ENCODE data around the gene PRSS33. TPM values are rescaled to one million over a fixed set of nuclear protein-coding genes. Genes with fewer than 3 reads are reported as not detected.

The PRSS33 gene
- polyA plus RNA-seq, 1 of the 3 experiments (the other 2 are of a cell fraction): not detected

GRCh38 chr16:2817340-2818271 lies 30.2 kb upstream of the PRSS33 start:
- H3K27me3 ChIP-seq (ENCODE audit: insufficient read depth): no peaks in the 10 kb centered on the region
- CTCF ChIA-PET: interaction anchor here (1.0 kb wide), 1 partner anchor 22 kb away, joined by 3 read pairs; no protein-coding TSS in a partner anchor

GRCh38 chr16:2816751-2817339 lies 29.5 kb upstream of the PRSS33 start, which contains the start of gene PRSS21:
TSS of gene PRSS21 (plus strand) at chr16:2817237. CDS start at chr16:2817269, 32 bp downstream.
- Histone ChIP-seq H4K20me1 (ENCODE audit: insufficient read depth) (no peaks in the 10 kb centered on the region), H3K9ac (no peak within 1 kb of the TSS), H3K4me3 (ENCODE audit: low read depth in 2 of 2, low read length in 1 of 2) (no peak within 1 kb of the TSS), H3F3A (replicated peaks; ENCODE audit: insufficient read depth) (no peaks in the 10 kb centered on the region), H2AFZ (ENCODE audit: low read depth) (no peak within 1 kb of the TSS), H3K36me3 (replicated peaks in 1 of 2; ENCODE audit: control insufficient read depth in 1 of 2, insufficient read depth in 2 of 2, low read length in 1 of 2) (no peaks in the 10 kb centered on the region), H3K27ac (ENCODE audit: low read depth in 2 of 2, low read length in 1 of 2) (no peak within 1 kb of the TSS), H3K4me1 (ENCODE audit: control insufficient read depth in 1 of 2, insufficient read depth in 2 of 2, low read depth in 1 of 2, low read length in 1 of 2) (peaks cover 0 to 20% of the 10 kb centered on the region in 2 experiments; a peak in 1 of 4 replicates), H3K79me2 (ENCODE audit: insufficient read depth) (no peaks in the 10 kb centered on the region), H3K4me2 (no peak within 1 kb of the TSS), H3K9me3 (no peaks in the 10 kb centered on the region), H3K27me3 (ENCODE audit: insufficient read depth) (no peaks in the 10 kb centered on the region; the same call in 1 of the 2 replicates), H3K9me2 (no peaks in the 10 kb centered on the region)
- TF ChIP-seq ELF1 (IDR thresholded peaks at IDR 0.05) (no peak), MXI1 (IDR thresholded peaks at IDR 0.05; ENCODE audit: low read depth, low read length) (no peak), TEAD4 (IDR thresholded peaks at IDR 0.05; ENCODE audit: borderline replicate concordance, insufficient read depth) (no peak), USF2 (IDR thresholded peaks at IDR 0.05; ENCODE audit: borderline replicate concordance, low read depth, low read length) (no peak), RCOR1 (IDR thresholded peaks at IDR 0.05; ENCODE audit: low read length) (no peak), JUND (IDR thresholded peaks at IDR 0.05) (no peak), RAD21 (IDR thresholded peaks at IDR 0.05; ENCODE audit: low read length) (no peak), TAF1 (IDR thresholded peaks at IDR 0.05; ENCODE audit: borderline replicate concordance, low read depth, low read length) (no peak), IRF3 (IDR thresholded peaks at IDR 0.05; ENCODE audit: low read depth, low read length) (no peak), POLR2AphosphoS5 (IDR thresholded peaks at IDR 0.05; ENCODE audit: low read depth, low read length) (no peak), GATA2 (CRISPR knock-in tag; IDR thresholded peaks at IDR 0.05) (no peak)
- ChIA-PET CTCF (interaction anchor here (1.0 kb wide), 1 partner anchor 23 kb away, joined by 3 read pairs; no protein-coding TSS in a partner anchor), POLR2A (no interaction called here)
- 71% methylated on average over 27 of the region's 28 CpGs for WGBS (ENCODE audit: low lambda C conversion rate)
- DNase-seq: no peak

More at GRCh38 chr16:2817340-2818271, 30.2 kb upstream of the PRSS33 start:
- H2AFZ ChIP-seq (ENCODE audit: low read depth): no peak overlapping the region
- no peak overlapping the region for H3K4me3 ChIP-seq (ENCODE audit: low read depth in 2 of 2, low read length in 1 of 2)
- H3K4me2 ChIP-seq: no peak overlapping the region
- no peak for DNase-seq
- no peak overlapping the region for H3K9ac ChIP-seq
- 87% methylated on average over 65 of the region's 68 CpGs for whole genome bisulfite sequencing (ENCODE audit: low lambda C conversion rate)
- H3F3A ChIP-seq (replicated peaks; ENCODE audit: insufficient read depth): no peaks in the 10 kb centered on the region
- no peak overlapping the region; a peak in 1 of 4 replicates for H3K27ac ChIP-seq (ENCODE audit: low read depth in 2 of 2, low read length in 1 of 2)
- no peaks in the 10 kb centered on the region for H4K20me1 ChIP-seq (ENCODE audit: insufficient read depth)
- POLR2A ChIA-PET: no interaction called here
- H3K79me2 ChIP-seq (ENCODE audit: insufficient read depth): no peaks in the 10 kb centered on the region
- H3K9me3 ChIP-seq: no peaks in the 10 kb centered on the region
- peaks cover 0 to 24% of the 10 kb centered on the region in 2 experiments; a peak in 1 of 4 replicates for H3K4me1 ChIP-seq (ENCODE audit: control insufficient read depth in 1 of 2, insufficient read depth in 2 of 2, low read depth in 1 of 2, low read length in 1 of 2)
- no peaks in the 10 kb centered on the region for H3K36me3 ChIP-seq (replicated peaks in 1 of 2; ENCODE audit: control insufficient read depth in 1 of 2, insufficient read depth in 2 of 2, low read length in 1 of 2)
- TF ChIP-seq CHD2 (IDR thresholded peaks at IDR 0.05; ENCODE audit: low read length, partially characterized antibody) (no peak), TCF12 (IDR thresholded peaks at IDR 0.05) (no peak), IRF3 (IDR thresholded peaks at IDR 0.05; ENCODE audit: low read depth, low read length) (no peak), FOXM1 (IDR thresholded peaks at IDR 0.05; ENCODE audit: low read depth) (no peak), RFX5 (IDR thresholded peaks at IDR 0.05; ENCODE audit: low read length) (no peak), RCOR1 (IDR thresholded peaks at IDR 0.05; ENCODE audit: low read length) (no peak), NFIC (IDR thresholded peaks at IDR 0.05; ENCODE audit: borderline replicate concordance) (no peak), MEF2A (IDR thresholded peaks at IDR 0.05; ENCODE audit: borderline replicate concordance, low read depth) (no peak)
- H3K9me2 ChIP-seq: no peaks in the 10 kb centered on the region

Data from SK-N-SH (cell line).